8988T (cell line): Measurements from ENCODE around the gene MMP10.

Experiments
- DNase-seq: peaks from one replicate; pipeline ENCODE4 v3.0.0; 2011

MMP10 gene

GRCh38 chr11:102724904-102725500 is 55.4 kb downstream of the MMP10 start, which contains the start of gene MMP8:
Gene MMP8, minus strand, starts transcription at chr11:102724954. Its CDS starts 99 bp downstream, at chr11:102724855.
- no peak for DNase-seq

- no peak for DNase-seq
These were observed 57.6 kb downstream of the MMP10 start for GRCh38 chr11:102722821-102723220.
